Measurements from ENCODE around the gene GOLGA6C. TPM values are rescaled to one million over a fixed set of nuclear protein-coding genes. Genes with fewer than 3 reads are reported as not detected.
"Not testable (repeated sequence)": the region's sequence is repeated elsewhere in the genome, so short reads cannot be mapped to it uniquely, and the experiment has no call there.

Gene GOLGA6C
- total and polyA plus RNA-seq, 10 donors, result not detected

DNA sequence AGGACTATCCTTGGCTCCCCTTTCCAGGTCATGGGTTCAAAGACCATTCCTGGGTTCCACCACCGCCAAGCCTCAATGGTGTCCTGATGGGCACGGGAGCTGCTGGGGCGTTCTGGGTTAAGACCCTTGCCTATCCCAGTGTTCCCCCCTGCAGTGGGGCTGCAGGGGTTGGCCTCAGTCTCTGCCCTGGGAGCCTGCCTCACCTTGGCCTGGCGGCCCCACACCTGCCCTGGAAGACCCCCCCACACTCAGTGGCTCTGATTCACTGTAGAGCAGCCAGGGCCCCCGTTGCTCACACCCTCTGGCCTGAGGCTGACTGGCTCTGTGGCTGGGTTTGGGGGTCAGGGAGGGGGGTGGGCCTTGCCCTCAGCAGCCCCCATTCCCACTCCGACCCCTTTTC is 34.4 kb upstream of the GOLGA6C start:
- Histone ChIP-seq H3K9me3 (no peaks in the 10 kb centered on the region), H3K4me3 (no peak overlapping the region), H3K27me3 (replicated peaks in 1 of 7) (peaks cover 0 to 9% (median 0%) of the 10 kb centered on the region in 7 donors), H3K27ac (no peak overlapping the region), H3K4me1 (peaks cover 0 to 13% (median 0%) of the 10 kb centered on the region in 6 donors), H3K36me3 (no peaks in the 10 kb centered on the region)
- WGBS, 5 donors, result 85 to 94% (median 90%) methylated on average over 3 to 6 of the region's 6 CpGs
- intact Hi-C loops (cut with DNase I; ENCODE audit: low total_unique reads), result no loop called here
- no peak for TF ChIP-seq POLR2AphosphoS5 (IDR thresholded peaks at IDR 0.05)
- TF ChIP-seq POLR2A (IDR thresholded peaks at IDR 0.05), result no peak
- no peak for TF ChIP-seq CTCF (IDR thresholded peaks at IDR 0.05 in 8 of 11, conservative IDR thresholded peaks at IDR 0.05 in 3 of 11)
- DNase-seq, result no peak

DNA sequence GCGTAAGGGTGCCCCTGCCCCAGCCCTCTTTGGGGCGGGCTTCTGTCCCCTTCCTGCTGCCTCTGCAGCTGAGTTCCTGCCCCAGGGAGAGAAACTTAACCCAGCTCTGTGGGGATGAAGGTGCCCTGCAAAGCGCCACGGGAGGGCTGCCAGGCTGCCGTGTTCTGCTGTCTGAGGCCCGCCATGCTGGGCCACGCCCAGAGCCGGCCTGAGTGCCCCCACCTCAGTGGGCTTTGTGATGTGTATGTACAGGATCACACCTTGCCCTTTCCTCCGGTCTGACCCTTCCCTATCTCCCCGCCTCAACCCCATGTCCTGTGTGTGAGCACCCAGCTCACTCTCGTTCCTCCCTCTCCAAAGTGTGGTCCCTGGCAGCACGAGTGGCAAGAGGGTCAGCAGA is 33.9 kb upstream of the GOLGA6C start:
- Histone ChIP-seq H3K9me3 (no peaks in the 10 kb centered on the region), H3K4me3 (no peak overlapping the region), H3K27me3 (replicated peaks in 1 of 7) (peaks cover 0 to 15% (median 0%) of the 10 kb centered on the region in 7 donors), H3K36me3 (no peaks in the 10 kb centered on the region), H3K27ac (no peak overlapping the region), H3K4me1 (peaks cover 0 to 8% (median 0%) of the 10 kb centered on the region in 6 donors)
- intact Hi-C loops (cut with DNase I; ENCODE audit: low total_unique reads), result no loop called here
- no peak for DNase-seq
- 72 to 89% (median 83%) methylated on average over 6 to 12 of the region's 12 CpGs for WGBS, 5 donors
- TF ChIP-seq POLR2A (IDR thresholded peaks at IDR 0.05) (no peak), POLR2AphosphoS5 (IDR thresholded peaks at IDR 0.05) (peak in 2 of 3 donors; percentile 10 to 23), CTCF (IDR thresholded peaks at IDR 0.05 in 8 of 11, conservative IDR thresholded peaks at IDR 0.05 in 3 of 11) (no peak)

- H3K36me3 ChIP-seq; intact Hi-C loops (cut with DNase I; ENCODE audit: low total_unique reads); H3K4me3 ChIP-seq; H3K9me3 ChIP-seq; H3K4me1 ChIP-seq; H3K27ac ChIP-seq: not testable (repeated sequence)
- H3K27me3 ChIP-seq (replicated peaks in 1 of 7), result peaks cover 0 to 24% (median 0%) of the 10 kb centered on the region in 7 donors
- WGBS, 5 donors, result 72 to 80% (median 76%) methylated on average over 6 to 10 of the region's 10 CpGs
- DNase-seq, result peak; percentile 44
These were observed 32.9 kb upstream of the GOLGA6C start for GRCh38 chr15:75225102-75225836.

DNA sequence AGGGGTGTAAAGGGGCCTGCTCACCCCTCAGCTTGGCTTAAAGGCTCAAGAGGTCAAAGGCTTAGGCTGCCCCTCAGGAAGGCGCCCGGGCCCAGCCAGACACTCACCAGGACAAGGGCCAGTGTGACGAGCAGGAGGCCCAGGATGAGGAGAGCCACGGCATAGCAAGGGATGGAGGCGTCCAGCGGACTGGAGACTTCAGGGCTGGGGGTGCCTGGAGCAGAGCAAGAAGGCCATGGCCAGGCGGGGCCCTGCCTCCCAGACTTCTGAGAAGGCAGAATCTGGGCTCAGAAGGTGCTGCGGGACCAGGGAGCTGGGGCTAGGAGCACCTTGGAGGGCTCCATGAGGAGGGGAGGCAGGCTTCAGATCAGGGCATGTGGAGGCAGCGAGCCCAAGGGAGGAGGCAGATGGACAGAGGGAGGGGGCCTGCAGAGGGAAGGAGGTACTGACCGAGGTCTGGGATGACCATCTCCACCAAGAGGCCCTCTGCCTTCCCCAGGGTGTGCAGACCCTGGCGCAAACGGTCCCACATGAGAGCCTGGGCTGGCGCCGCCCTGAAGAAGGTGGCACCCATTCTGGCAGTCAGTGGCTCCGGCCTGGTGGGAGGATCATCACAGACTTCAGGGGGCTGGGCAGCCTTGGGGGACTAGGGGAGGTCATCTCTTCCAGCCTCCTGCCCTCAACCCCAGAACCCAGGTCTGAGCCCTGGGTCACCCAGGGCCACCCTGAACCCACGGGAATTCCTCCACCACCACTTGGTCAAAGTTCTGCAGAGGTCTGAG is 32.0 kb upstream of the GOLGA6C start:
- intact Hi-C loops (cut with DNase I; ENCODE audit: low total_unique reads), result no loop called here
- no peaks in the 10 kb centered on the region for H3K4me1 ChIP-seq

DNA sequence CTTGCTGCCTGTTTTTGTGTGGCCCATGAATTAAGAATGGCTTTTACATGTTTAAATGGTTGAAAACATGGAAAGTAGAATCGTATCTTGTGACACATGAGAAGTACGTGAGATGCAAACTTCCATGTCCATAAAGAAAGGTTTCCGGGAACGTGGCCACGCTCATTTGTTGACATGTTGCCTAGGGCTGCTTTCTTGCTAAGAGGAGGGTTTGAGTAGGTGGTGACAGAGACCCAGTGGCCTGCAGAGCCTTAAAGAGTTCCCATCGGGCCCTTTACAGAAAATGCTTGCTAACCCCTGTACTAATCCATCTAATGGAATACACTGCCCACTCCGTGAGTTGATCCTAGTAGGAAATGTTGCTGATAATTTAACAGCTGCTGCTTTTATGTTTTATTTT is 31.0 kb upstream of the GOLGA6C start:
- DNase-seq, result not testable (repeated sequence)
- WGBS, 5 donors, result 75 to 90% (median 86%) methylated on average over 7 of the region's 7 CpGs

More for the DNA sequence above, 32.0 kb upstream of the GOLGA6C start:
- H3K36me3 ChIP-seq, result no peaks in the 10 kb centered on the region
- H3K4me3 ChIP-seq, result no peak overlapping the region
- TF ChIP-seq POLR2AphosphoS5 (IDR thresholded peaks at IDR 0.05) (peak in 1 of 3 donors; percentile 31), POLR2A (IDR thresholded peaks at IDR 0.05) (no peak), CTCF (IDR thresholded peaks at IDR 0.05 in 8 of 11, conservative IDR thresholded peaks at IDR 0.05 in 3 of 11) (no peak)
- H3K9me3 ChIP-seq, result no peaks in the 10 kb centered on the region
- 81 to 93% (median 91%) methylated on average over 9 to 16 of the region's 16 CpGs for WGBS, 5 donors
- DNase-seq, result peak; percentile 71
- peaks cover 0 to 24% (median 0%) of the 10 kb centered on the region in 7 donors for H3K27me3 ChIP-seq (replicated peaks in 1 of 7)
- H3K27ac ChIP-seq, result no peak overlapping the region

More for the DNA sequence above, 31.0 kb upstream of the GOLGA6C start:
- H3K4me3 ChIP-seq; H3K36me3 ChIP-seq; intact Hi-C loops (cut with DNase I; ENCODE audit: low total_unique reads); H3K27ac ChIP-seq; H3K9me3 ChIP-seq; H3K4me1 ChIP-seq: not testable (repeated sequence)
- peaks cover 0 to 28% (median 0%) of the 10 kb centered on the region in 7 donors for H3K27me3 ChIP-seq (replicated peaks in 1 of 7)

Measured in spleen (tissue), 11 donors.